HG03280 (cell line): ENCODE results near the gene LYZ.

ENCODE experiments used
- ATAC-seq: cut with Tn5 transposase; IDR thresholded peaks from one replicate; pipeline ENCODE4 v1.9.1; 2021; ENCODE audit warnings: mild to moderate bottlenecking, moderate library complexity; ENCODE audit not compliant: unreplicated experiment

Gene LYZ

GRCh38 chr12:69383074-69383473 lies 34.9 kb downstream of the LYZ start:
- no peak for ATAC-seq

- ATAC-seq = no peak
These were observed 36.9 kb downstream of the LYZ start for GRCh38 chr12:69385038-69385437.

- ATAC-seq = no peak
These were observed 38.7 kb downstream of the LYZ start for GRCh38 chr12:69386921-69387320.

- ATAC-seq = no peak
These were observed 40.2 kb downstream of the LYZ start for GRCh38 chr12:69388371-69388770.

GRCh38 chr12:69389831-69390230 lies 41.6 kb downstream of the LYZ start:
- ATAC-seq = no peak

GRCh38 chr12:69392179-69392928 lies 44.2 kb downstream of the LYZ start:
- ATAC-seq = no peak

- no peak for ATAC-seq
These were observed 47.9 kb downstream of the LYZ start for GRCh38 chr12:69396041-69396440.

GRCh38 chr12:69396963-69397362 lies 48.8 kb downstream of the LYZ start:
- no peak for ATAC-seq

- ATAC-seq = no peak
These were observed 49.8 kb downstream of the LYZ start for GRCh38 chr12:69397978-69398377.

- ATAC-seq = no peak
These were observed 53.8 kb downstream of the LYZ start for GRCh38 chr12:69401940-69402339.
